MV-4-11 (cell line): ENCODE data around the gene KDM6A.
"Not testable (repeated sequence)": the region's sequence is repeated elsewhere in the genome, so short reads cannot be mapped to it uniquely, and the experiment has no call there.

Experiments
- DNase-seq: peaks from one replicate; lab custom pipeline; 2025; lab: John Stamatoyannopoulos, UW

The KDM6A gene

GRCh38 chrX:44922980-44923379 is 50.0 kb downstream of the KDM6A start:
- no peak for DNase-seq

- DNase-seq = no peak
These were observed 54.4 kb downstream of the KDM6A start for GRCh38 chrX:44927398-44927797.

- DNase-seq = no peak
These were observed 58.5 kb downstream of the KDM6A start for GRCh38 chrX:44931441-44931973.

- no peak for DNase-seq
These were observed 62.2 kb downstream of the KDM6A start for GRCh38 chrX:44935172-44935571.

- no peak for DNase-seq
These were observed 62.7 kb downstream of the KDM6A start for GRCh38 chrX:44935640-44936039.

GRCh38 chrX:44937606-44938005 is 64.6 kb downstream of the KDM6A start:
- no peak for DNase-seq

- no peak for DNase-seq
These were observed 65.1 kb downstream of the KDM6A start for GRCh38 chrX:44938111-44938510.

- not testable (repeated sequence) for DNase-seq
These were observed 67.6 kb downstream of the KDM6A start for GRCh38 chrX:44940541-44940940.

GRCh38 chrX:44943007-44943406 is 70.0 kb downstream of the KDM6A start:
- no peak for DNase-seq

- no peak for DNase-seq
These were observed 71.9 kb downstream of the KDM6A start for GRCh38 chrX:44944894-44945293.

- peak; percentile 19 for DNase-seq
These were observed 72.7 kb downstream of the KDM6A start for GRCh38 chrX:44945736-44946135.

GRCh38 chrX:44946771-44947170 is 73.8 kb downstream of the KDM6A start:
- no peak for DNase-seq

- DNase-seq = no peak
These were observed 75.0 kb downstream of the KDM6A start for GRCh38 chrX:44947995-44948394.

- DNase-seq = no peak
These were observed 75.4 kb downstream of the KDM6A start for GRCh38 chrX:44948406-44948805.

- no peak for DNase-seq
These were observed 76.1 kb downstream of the KDM6A start for GRCh38 chrX:44949125-44949524.

GRCh38 chrX:44950471-44951366 is 77.7 kb downstream of the KDM6A start:
- DNase-seq = not testable (repeated sequence)

- no peak for DNase-seq
These were observed 78.6 kb downstream of the KDM6A start for GRCh38 chrX:44951572-44952067.

- DNase-seq = no peak
These were observed 79.5 kb downstream of the KDM6A start for GRCh38 chrX:44952329-44953027.

- DNase-seq = no peak
These were observed 80.9 kb downstream of the KDM6A start for GRCh38 chrX:44953734-44954502.

GRCh38 chrX:44954562-44954961 is 81.6 kb downstream of the KDM6A start:
- DNase-seq = no peak

GRCh38 chrX:44957848-44958247 is 84.9 kb downstream of the KDM6A start:
- no peak for DNase-seq

- DNase-seq = no peak
These were observed 85.5 kb downstream of the KDM6A start for GRCh38 chrX:44958480-44958879.
